HepG2 (cell line): ENCODE measurements around the gene PNLDC1. TPM values are rescaled to one million over a fixed set of nuclear protein-coding genes. Genes with fewer than 3 reads are reported as not detected.

Experiments
- ATAC-seq: fragments of 200-7000 bp; cut with Tn5 transposase; 3 replicates; pipeline ENCODE4 v1.9.1; 2020; ENCODE audit warnings: mild to moderate bottlenecking, moderate library complexity
- BruUV-seq: library from RNA; stranded (reverse); fragments of 400-500 nt; replicated peaks from 2 replicates; lab custom pipeline; 2021; lab: Mats Ljungman, UMichigan
- CTCF ChIA-PET: fragments of 300-600 bp; formaldehyde crosslinking; extraction: SDS; loops from one replicate; lab custom pipeline; 2021; ENCODE audit warnings: low total read pairs, inconsistent platforms, low intra/inter-chr PET ratio; lab: Yijun Ruan, JAX
- POLR2A ChIA-PET: fragments of 350-600 bp; sonication (Branson Sonifier 250); formaldehyde crosslinking; loops from one replicate; lab custom pipeline; 2020; ENCODE audit warnings: antibody characterized with exemption, inconsistent platforms; lab: Yijun Ruan, JAX
- DNase-seq: peaks from one replicate; pipeline ENCODE4 v3.0.0-alpha.2; 2015; ENCODE audit warnings: low spot score
- FAIRE-seq: peaks from 3 replicates; lab custom pipeline; 2011; peaks lifted over from hg19 to GRCh38; lab: Jason Lieb, UNC
- H2AFZ ChIP-seq: one replicate; pipeline ENCODE4 v1.6.1; 2011; ENCODE audit warnings: low read length, inconsistent platforms
- H3K27ac ChIP-seq: fragments of 300-600 bp; 3 replicates; pipeline ENCODE4 v1.8.0; 2011; ENCODE audit warnings: mixed run types, mild to moderate bottlenecking, mixed read lengths, low read length, inconsistent platforms; ENCODE audit not compliant: insufficient read depth; ENCODE audit errors: extremely low read length
- H3K27me3 ChIP-seq, 2 experiments: fragments of 200-600 bp in 1 of 2; 2 replicates in 1 of 2; 3 replicates in 1 of 2; pipeline versions ENCODE4 v1.6.0 to v1.8.0; 2011; ENCODE audit warnings: low read length in 2 of 2, mild to moderate bottlenecking in 2 of 2, moderate library complexity in 2 of 2, inconsistent platforms in 1 of 2; ENCODE audit not compliant: insufficient read depth in 2 of 2, control insufficient read depth in 1 of 2
- H3K36me3 ChIP-seq, 2 experiments: fragments of 200-600 bp in 1 of 2; replicated peaks in 1 of 2; 2 replicates in 1 of 2; 3 replicates in 1 of 2; pipeline versions ENCODE4 v1.5.1 to v1.8.0; 2011; ENCODE audit warnings: low read length in 2 of 2, inconsistent platforms in 1 of 2; ENCODE audit not compliant: insufficient read depth in 2 of 2, control insufficient read depth in 1 of 2
- H3K4me1 ChIP-seq: 2 replicates; pipeline ENCODE4 v1.5.1; 2012; ENCODE audit warnings: low read length, inconsistent platforms; ENCODE audit not compliant: insufficient read depth
- H3K4me2 ChIP-seq: 2 replicates; pipeline ENCODE4 v1.6.0; 2011; ENCODE audit warnings: low read depth, low read length, inconsistent platforms
- H3K4me3 ChIP-seq, 3 experiments: fragments of 200-600 bp in 1 of 3; sonication (generic), shearing (Covaris generic) in 1 of 3; replicated peaks in 1 of 3; 2 replicates each; pipeline ENCODE4 v1.5.1; 2011 to 2016; ENCODE audit warnings: low read length in 3 of 3, inconsistent platforms in 2 of 3, low read depth in 2 of 3, mild to moderate bottlenecking in 2 of 3, control low read depth in 1 of 3, mixed read lengths in 1 of 3; ENCODE audit not compliant: insufficient read depth in 1 of 3
- H3K79me2 ChIP-seq: one replicate; pipeline ENCODE4 v1.6.1; 2011; ENCODE audit warnings: low read length, inconsistent platforms; ENCODE audit not compliant: insufficient read depth
- H3K9ac ChIP-seq: 2 replicates; pipeline ENCODE4 v1.6.0; 2011; ENCODE audit warnings: mild to moderate bottlenecking, low read depth, low read length, inconsistent platforms; ENCODE audit not compliant: insufficient read depth
- H3K9me3 ChIP-seq: 2 replicates; pipeline ENCODE4 v1.5.1; 2012; ENCODE audit warnings: mild to moderate bottlenecking, low read length
- H4K20me1 ChIP-seq: 2 replicates; pipeline ENCODE4 v1.6.0; 2011; ENCODE audit warnings: inconsistent platforms, mild to moderate bottlenecking, low read length, moderate library complexity; ENCODE audit not compliant: insufficient read depth
- EHMT2 ChIP-seq: fragments of 200-600 bp; sonication (generic); IDR thresholded peaks from 2 replicates; pipeline ENCODE4 v1.7.0; 2017; ENCODE audit warnings: antibody characterized with exemption, low read depth, low read length, borderline replicate concordance
- ELF1 ChIP-seq: sonication (generic); formaldehyde crosslinking; IDR thresholded peaks from 2 replicates; pipeline ENCODE4 v1.4.0; 2020; ENCODE audit warnings: missing genetic modification reagents
- HDAC2 ChIP-seq: sonication (generic); formaldehyde crosslinking; IDR thresholded peaks from 2 replicates; pipeline ENCODE4 v1.4.0; 2020; ENCODE audit warnings: missing genetic modification reagents
- HMG20A ChIP-seq: IDR thresholded peaks from 2 replicates; pipeline ENCODE4 v1.6.1; 2016; ENCODE audit warnings: borderline replicate concordance
- MTF1 ChIP-seq: sonication (generic); formaldehyde crosslinking; IDR thresholded peaks from 2 replicates; pipeline ENCODE4 v1.5.0; 2020; ENCODE audit warnings: missing genetic modification reagents
- MXI1 ChIP-seq: IDR thresholded peaks from 3 replicates; pipeline ENCODE4 v1.6.1; 2012; ENCODE audit warnings: low read depth, low read length, inconsistent platforms, borderline replicate concordance
- NPAS2 ChIP-seq: sonication (generic); formaldehyde crosslinking; IDR thresholded peaks from 2 replicates; pipeline ENCODE4 v1.8.0; 2022; ENCODE audit warnings: mild to moderate bottlenecking, missing genetic modification reagents, borderline replicate concordance
- RNF2 ChIP-seq: fragments of 450-650 bp; conservative IDR thresholded peaks from 2 replicates; pipeline ENCODE4 v1.6.1; 2016; ENCODE audit warnings: low read depth
- TOPORS ChIP-seq: sonication (generic); formaldehyde crosslinking; IDR thresholded peaks from 2 replicates; pipeline ENCODE4 v1.8.0; 2023; ENCODE audit warnings: mild to moderate bottlenecking, missing genetic modification reagents
- ZNF205 ChIP-seq: IDR thresholded peaks from 2 replicates; pipeline ENCODE4 v1.6.1; 2018; ENCODE audit warnings: missing biosample characterization, missing genetic modification reagents
- ZNF350 ChIP-seq: sonication (generic); formaldehyde crosslinking; IDR thresholded peaks from 2 replicates; pipeline ENCODE4 v1.4.0; 2020; ENCODE audit warnings: mild to moderate bottlenecking, low read depth, missing genetic modification reagents, borderline replicate concordance
- ZNF430 ChIP-seq: sonication (generic); formaldehyde crosslinking; IDR thresholded peaks from 2 replicates; pipeline ENCODE4 v1.9.0; 2021; ENCODE audit warnings: mild to moderate bottlenecking, missing genetic modification reagents
- ZNF431 ChIP-seq: sonication (generic); formaldehyde crosslinking; IDR thresholded peaks from 2 replicates; pipeline ENCODE4 v1.9.0; 2022; ENCODE audit warnings: missing genetic modification reagents, low read depth, mild to moderate bottlenecking, borderline replicate concordance
- ZNF460 ChIP-seq: sonication (generic); formaldehyde crosslinking; IDR thresholded peaks from 2 replicates; pipeline ENCODE4 v1.5.1; 2020; ENCODE audit warnings: missing genetic modification reagents, mild to moderate bottlenecking, borderline replicate concordance
- ZNF615 ChIP-seq: sonication (generic); formaldehyde crosslinking; IDR thresholded peaks from 2 replicates; pipeline ENCODE4 v1.5.0; 2020; ENCODE audit warnings: mild to moderate bottlenecking, missing genetic modification reagents, borderline replicate concordance
- ZNF672 ChIP-seq: sonication (generic); formaldehyde crosslinking; IDR thresholded peaks from 2 replicates; pipeline ENCODE4 v1.8.1; 2022; ENCODE audit warnings: missing genetic modification reagents
- ZSCAN5A ChIP-seq: sonication (generic); formaldehyde crosslinking; IDR thresholded peaks from 2 replicates; pipeline ENCODE4 v1.8.0; 2022; ENCODE audit warnings: mild to moderate bottlenecking, missing genetic modification reagents, borderline replicate concordance
- WGBS: methylation state at CpG from one replicate; pipeline ENCODE4 v1.1.6; 2017; ENCODE audit warnings: low lambda C conversion rate; 5-methylcytosine and 5-hydroxymethylcytosine counted together
- in situ Hi-C: cut with HindIII; loops from 2 replicates; pipeline ENCODE4 v1.10.0; 2017; ENCODE audit warnings: low pct_unique_long_range_greater_than_20kb; ENCODE audit not compliant: extremely low pct_ligation_motif_present
- intact Hi-C: fragments of 100-400 bp; cut with micrococcal nuclease; formaldehyde crosslinking; loops from one replicate; pipeline ENCODE4 v1.10.0; 2022; ENCODE audit not compliant: unreplicated experiment
- polyA plus RNA-seq, 8 experiments: library from polyadenylated mRNA; depleted of rRNA in 3 of 8; stranded (reverse) in 7 of 8; unstranded in 1 of 8; fragments of >200 nt; fragmentation: Illumina TruSeq in 4 of 8; extraction: Trizol in 4 of 8; gene quantifications; 2 replicates each; pipeline versions ENCODE4 v1.2.1 to v1.2.3, GENCODE V29; 2011 to 2016; ENCODE audit warnings: low read depth in 4 of 8, missing spikeins in 1 of 8, mixed read lengths in 1 of 8; ENCODE audit not compliant: insufficient read depth in 1 of 8
- total RNA-seq, 5 experiments: library from RNA; depleted of rRNA; stranded (reverse); fragments of >200 nt; fragmentation: Illumina TruSeq; extraction: Trizol; gene quantifications; 2 replicates each; pipeline ENCODE4 v1.2.3, GENCODE V29; 2016; ENCODE audit warnings: low read depth in 1 of 5
- TF ChIP-seq, protein P1 (sequence below), 2 experiments: sonication (generic) in 1 of 2; formaldehyde crosslinking in 1 of 2; IDR thresholded peaks; 2 replicates each; pipeline versions ENCODE4 v1.5.1 to v1.6.1; 2011 to 2020; ENCODE audit warnings: borderline replicate concordance in 1 of 2, low read depth in 1 of 2, low read length in 1 of 2, mild to moderate bottlenecking in 1 of 2, missing genetic modification reagents in 1 of 2, moderate library complexity in 1 of 2
- TF ChIP-seq, protein P2 (sequence below): sonication (generic); formaldehyde crosslinking; IDR thresholded peaks from 2 replicates; pipeline ENCODE4 v1.4.0; 2020; ENCODE audit warnings: missing genetic modification reagents

PNLDC1 gene
- total and polyA plus RNA-seq, 2 of the 13 experiments (the other 11 are each of a cell fraction or from before 2014, with no cell fraction given), result not detected

- WGBS, result 36% methylated on average over 6 of the region's 6 CpGs
- POLR2A ChIA-PET, result interaction anchor here (2.4 to 6.3 kb wide), 2 partner anchors 19 to 82 kb away, joined by 23 to 88 read pairs; partner anchors contain the start of genes MRPL18, TCP1 and WTAP
- in situ Hi-C loops, result no loop called here
- no peak for DNase-seq
- Histone ChIP-seq H3K27me3 (peaks cover 0 to 12% of the 10 kb centered on the region in 2 experiments; a peak in 2 of 5 replicates), H3K36me3 (no peaks in the 10 kb centered on the region), H3K4me3 (no peak overlapping the region), H4K20me1 (no peaks in the 10 kb centered on the region), H3K27ac (no peak overlapping the region), H3K79me2 (no peaks in the 10 kb centered on the region), H2AFZ (no peak overlapping the region), H3K4me1 (peaks cover 32% of the 10 kb centered on the region), H3K4me2 (no peak overlapping the region), H3K9ac (no peak overlapping the region), H3K9me3 (no peaks in the 10 kb centered on the region)
- FAIRE-seq, result no peak
- CTCF ChIA-PET, result no interaction called here
- ATAC-seq, result no peak
- BruUV-seq, result no TSS peak
- TF ChIP-seq ZNF205 (CRISPR knock-in tag), result no peak
- no peak for TF ChIP-seq ZNF430 (CRISPR knock-in tag)
- TF ChIP-seq ZNF350, result no peak
- TF ChIP-seq, protein P1, sequence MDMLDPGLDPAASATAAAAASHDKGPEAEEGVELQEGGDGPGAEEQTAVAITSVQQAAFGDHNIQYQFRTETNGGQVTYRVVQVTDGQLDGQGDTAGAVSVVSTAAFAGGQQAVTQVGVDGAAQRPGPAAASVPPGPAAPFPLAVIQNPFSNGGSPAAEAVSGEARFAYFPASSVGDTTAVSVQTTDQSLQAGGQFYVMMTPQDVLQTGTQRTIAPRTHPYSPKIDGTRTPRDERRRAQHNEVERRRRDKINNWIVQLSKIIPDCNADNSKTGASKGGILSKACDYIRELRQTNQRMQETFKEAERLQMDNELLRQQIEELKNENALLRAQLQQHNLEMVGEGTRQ (IDR thresholded peaks at IDR 0.05; ENCODE audit: low read depth, low read length), result no peak
- TF ChIP-seq, protein P1 (CRISPR knock-in tag; IDR thresholded peaks at IDR 0.05; ENCODE audit: borderline replicate concordance), result no peak
- TF ChIP-seq MXI1, result no peak
- TF ChIP-seq ZNF672 (CRISPR knock-in tag), result no peak
- no peak for TF ChIP-seq RNF2
- no peak for TF ChIP-seq ELF1
- TF ChIP-seq TOPORS, result no peak
- TF ChIP-seq ZNF431 (CRISPR knock-in tag), result no peak
- TF ChIP-seq ZNF460 (CRISPR knock-in tag), result no peak
- no peak for TF ChIP-seq ZNF615
- TF ChIP-seq HDAC2 (CRISPR knock-in tag), result no peak
- no peak for TF ChIP-seq ZSCAN5A
- TF ChIP-seq, protein P2, sequence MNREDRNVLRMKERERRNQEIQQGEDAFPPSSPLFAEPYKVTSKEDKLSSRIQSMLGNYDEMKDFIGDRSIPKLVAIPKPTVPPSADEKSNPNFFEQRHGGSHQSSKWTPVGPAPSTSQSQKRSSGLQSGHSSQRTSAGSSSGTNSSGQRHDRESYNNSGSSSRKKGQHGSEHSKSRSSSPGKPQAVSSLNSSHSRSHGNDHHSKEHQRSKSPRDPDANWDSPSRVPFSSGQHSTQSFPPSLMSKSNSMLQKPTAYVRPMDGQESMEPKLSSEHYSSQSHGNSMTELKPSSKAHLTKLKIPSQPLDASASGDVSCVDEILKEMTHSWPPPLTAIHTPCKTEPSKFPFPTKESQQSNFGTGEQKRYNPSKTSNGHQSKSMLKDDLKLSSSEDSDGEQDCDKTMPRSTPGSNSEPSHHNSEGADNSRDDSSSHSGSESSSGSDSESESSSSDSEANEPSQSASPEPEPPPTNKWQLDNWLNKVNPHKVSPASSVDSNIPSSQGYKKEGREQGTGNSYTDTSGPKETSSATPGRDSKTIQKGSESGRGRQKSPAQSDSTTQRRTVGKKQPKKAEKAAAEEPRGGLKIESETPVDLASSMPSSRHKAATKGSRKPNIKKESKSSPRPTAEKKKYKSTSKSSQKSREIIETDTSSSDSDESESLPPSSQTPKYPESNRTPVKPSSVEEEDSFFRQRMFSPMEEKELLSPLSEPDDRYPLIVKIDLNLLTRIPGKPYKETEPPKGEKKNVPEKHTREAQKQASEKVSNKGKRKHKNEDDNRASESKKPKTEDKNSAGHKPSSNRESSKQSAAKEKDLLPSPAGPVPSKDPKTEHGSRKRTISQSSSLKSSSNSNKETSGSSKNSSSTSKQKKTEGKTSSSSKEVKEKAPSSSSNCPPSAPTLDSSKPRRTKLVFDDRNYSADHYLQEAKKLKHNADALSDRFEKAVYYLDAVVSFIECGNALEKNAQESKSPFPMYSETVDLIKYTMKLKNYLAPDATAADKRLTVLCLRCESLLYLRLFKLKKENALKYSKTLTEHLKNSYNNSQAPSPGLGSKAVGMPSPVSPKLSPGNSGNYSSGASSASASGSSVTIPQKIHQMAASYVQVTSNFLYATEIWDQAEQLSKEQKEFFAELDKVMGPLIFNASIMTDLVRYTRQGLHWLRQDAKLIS, result no peak
- TF ChIP-seq HMG20A, result no peak
- TF ChIP-seq EHMT2, result no peak
- TF ChIP-seq MTF1, result no peak
- no peak for TF ChIP-seq NPAS2 (CRISPR knock-in tag)
- intact Hi-C loops, result no loop called here
Measured at GRCh38 chr6:159808647-159809046, 8.6 kb downstream of the PNLDC1 start.
